SK-N-SH treated with all-trans-retinoic acid at 6 μM for 48 hours (cell line): ENCODE data around the gene CENPP.

Experiments used
- ATAC-seq: fragments of 200-7000 bp; cut with Tn5 transposase; 3 replicates; pipeline ENCODE4 v1.9.1; 2020; ENCODE audit warnings: mild to moderate bottlenecking, moderate library complexity
- ARNTL ChIP-seq: fragments of 450-650 bp; formaldehyde crosslinking; IDR thresholded peaks from 2 replicates; pipeline ENCODE4 v1.5.0; 2020; ENCODE audit warnings: low read depth, mild to moderate bottlenecking, moderate library complexity, borderline replicate concordance
- BACH2 ChIP-seq: fragments of 250-450 bp; sonication (Bioruptor Pico); IDR thresholded peaks from 2 replicates; pipeline ENCODE4 v1.9.0; 2021; ENCODE audit warnings: mild to moderate bottlenecking, borderline replicate concordance
- CSDC2 ChIP-seq: fragments of 250-450 bp; sonication (Bioruptor Pico); IDR thresholded peaks from 2 replicates; pipeline ENCODE4 v1.5.0; 2020; ENCODE audit warnings: mild to moderate bottlenecking, moderate library complexity
- CSRNP3 ChIP-seq: fragments of 250-450 bp; sonication (Bioruptor Pico); IDR thresholded peaks from 2 replicates; pipeline ENCODE4 v1.5.1; 2021; ENCODE audit warnings: mild to moderate bottlenecking, moderate library complexity
- ESRRG ChIP-seq: fragments of 250-450 bp; sonication (Bioruptor Pico); IDR thresholded peaks from 2 replicates; pipeline ENCODE4 v1.6.1; 2021; ENCODE audit warnings: mild to moderate bottlenecking
- GLIS3 ChIP-seq: fragments of 250-450 bp; sonication (Bioruptor Pico); IDR thresholded peaks from 2 replicates; pipeline ENCODE4 v1.5.0; 2020; ENCODE audit warnings: mild to moderate bottlenecking, moderate library complexity
- ISL1 ChIP-seq: fragments of 250-450 bp; sonication (Bioruptor Pico); IDR thresholded peaks from 2 replicates; pipeline ENCODE4 v2.1.2; 2022; ENCODE audit warnings: mild to moderate bottlenecking, moderate library complexity
- OSR1 ChIP-seq: fragments of 250-450 bp; sonication (Bioruptor Pico); IDR thresholded peaks from 2 replicates; pipeline ENCODE4 v1.8.0; 2022; ENCODE audit warnings: moderate library complexity, mild to moderate bottlenecking, inconsistent platforms
- PATZ1 ChIP-seq: fragments of 250-450 bp; sonication (Bioruptor Pico); IDR thresholded peaks from 2 replicates; pipeline ENCODE4 v1.8.0; 2020; ENCODE audit warnings: mild to moderate bottlenecking, moderate library complexity, borderline replicate concordance
- PPARA ChIP-seq: fragments of 250-450 bp; sonication (Bioruptor Pico); IDR thresholded peaks from 2 replicates; pipeline ENCODE4 v1.5.0; 2020; ENCODE audit warnings: mild to moderate bottlenecking, borderline replicate concordance
- RARB ChIP-seq: fragments of 250-450 bp; sonication (Bioruptor Pico); IDR thresholded peaks from 2 replicates; pipeline ENCODE4 v1.8.0; 2021; ENCODE audit warnings: mild to moderate bottlenecking, moderate library complexity
- TCF4 ChIP-seq: fragments of 250-450 bp; sonication (Bioruptor Pico); IDR thresholded peaks from 2 replicates; pipeline ENCODE4 v1.8.0; 2021; ENCODE audit warnings: mild to moderate bottlenecking, moderate library complexity, borderline replicate concordance
- TOX ChIP-seq: fragments of 250-450 bp; sonication (Bioruptor Pico); IDR thresholded peaks from 2 replicates; pipeline ENCODE4 v1.8.0; 2021; ENCODE audit warnings: mild to moderate bottlenecking, moderate library complexity, borderline replicate concordance
- TSHZ2 ChIP-seq: fragments of 250-450 bp; sonication (Bioruptor Pico); IDR thresholded peaks from 2 replicates; pipeline ENCODE4 v1.5.0; 2020; ENCODE audit warnings: mild to moderate bottlenecking, moderate library complexity
- ZC3H10 ChIP-seq: fragments of 250-450 bp; sonication (Bioruptor Pico); IDR thresholded peaks from 2 replicates; pipeline ENCODE4 v1.5.1; 2021; ENCODE audit warnings: mild to moderate bottlenecking, moderate library complexity
- ZFP30 ChIP-seq: fragments of 450-650 bp; formaldehyde crosslinking; IDR thresholded peaks from 2 replicates; pipeline ENCODE4 v1.5.0; 2022; ENCODE audit warnings: mild to moderate bottlenecking, moderate library complexity
- ZNF565 ChIP-seq: fragments of 450-650 bp; formaldehyde crosslinking; conservative IDR thresholded peaks from 2 replicates; pipeline ENCODE4 v1.5.0; 2020; ENCODE audit warnings: low read depth, mild to moderate bottlenecking, moderate library complexity
- ZNF70 ChIP-seq: fragments of 450-650 bp; formaldehyde crosslinking; IDR thresholded peaks from 2 replicates; pipeline ENCODE4 v1.5.0; 2020; ENCODE audit warnings: mild to moderate bottlenecking, moderate library complexity
- ZNF8 ChIP-seq: fragments of 450-650 bp; formaldehyde crosslinking; IDR thresholded peaks from 2 replicates; pipeline ENCODE4 v1.5.0; 2020; ENCODE audit warnings: mild to moderate bottlenecking, moderate library complexity
- TF ChIP-seq, protein P1 (sequence below): fragments of 250-450 bp; sonication (Bioruptor Pico); IDR thresholded peaks from 2 replicates; pipeline ENCODE4 v1.8.0; 2021; ENCODE audit warnings: low read depth, mild to moderate bottlenecking, moderate library complexity, borderline replicate concordance
- TF ChIP-seq, protein P2 (sequence below): fragments of 250-450 bp; sonication (Bioruptor Pico); IDR thresholded peaks from 2 replicates; pipeline ENCODE4 v1.5.1; 2020; ENCODE audit warnings: low read depth, mild to moderate bottlenecking, moderate library complexity

CENPP gene

DNA sequence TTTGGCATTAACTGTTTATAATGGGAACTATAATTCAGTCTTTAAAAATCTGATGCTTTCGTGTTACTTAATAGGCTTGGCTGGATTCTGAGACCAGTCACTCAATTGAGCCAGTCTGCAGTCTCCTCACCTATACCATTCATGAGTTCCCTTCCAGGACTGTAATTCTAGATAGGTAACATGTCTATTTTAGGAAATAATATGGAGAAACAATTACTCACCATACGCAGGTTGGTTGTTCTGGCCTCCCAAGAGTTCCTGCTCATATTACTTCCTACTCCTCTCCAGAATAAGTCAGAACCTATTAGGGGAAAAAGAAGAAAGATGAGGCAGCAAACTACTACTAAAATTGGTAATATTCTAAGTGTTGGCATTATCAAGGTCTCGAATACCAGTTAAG is 27.7 kb upstream of the CENPP start:
- no peak for ATAC-seq
- TF ChIP-seq TCF4 (CRISPR knock-in tag) (no peak), OSR1 (CRISPR knock-in tag) (no peak), ZC3H10 (CRISPR knock-in tag) (no peak), CSRNP3 (CRISPR knock-in tag) (no peak), ZNF8 (CRISPR knock-in tag) (no peak), TSHZ2 (no peak), ZNF70 (CRISPR knock-in tag) (no peak), PATZ1 (CRISPR knock-in tag) (no peak), ESRRG (CRISPR knock-in tag) (no peak), ISL1 (CRISPR knock-in tag) (no peak), TOX (CRISPR knock-in tag) (no peak), ZNF565 (no peak), PPARA (CRISPR knock-in tag) (no peak)
- TF ChIP-seq, protein P1, sequence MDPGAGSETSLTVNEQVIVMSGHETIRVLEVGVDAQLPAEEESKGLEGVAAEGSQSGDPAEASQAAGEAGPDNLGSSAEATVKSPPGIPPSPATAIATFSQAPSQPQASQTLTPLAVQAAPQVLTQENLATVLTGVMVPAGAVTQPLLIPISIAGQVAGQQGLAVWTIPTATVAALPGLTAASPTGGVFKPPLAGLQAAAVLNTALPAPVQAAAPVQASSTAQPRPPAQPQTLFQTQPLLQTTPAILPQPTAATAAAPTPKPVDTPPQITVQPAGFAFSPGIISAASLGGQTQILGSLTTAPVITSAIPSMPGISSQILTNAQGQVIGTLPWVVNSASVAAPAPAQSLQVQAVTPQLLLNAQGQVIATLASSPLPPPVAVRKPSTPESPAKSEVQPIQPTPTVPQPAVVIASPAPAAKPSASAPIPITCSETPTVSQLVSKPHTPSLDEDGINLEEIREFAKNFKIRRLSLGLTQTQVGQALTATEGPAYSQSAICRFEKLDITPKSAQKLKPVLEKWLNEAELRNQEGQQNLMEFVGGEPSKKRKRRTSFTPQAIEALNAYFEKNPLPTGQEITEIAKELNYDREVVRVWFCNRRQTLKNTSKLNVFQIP (CRISPR knock-in tag), result no peak

GRCh38 chr9:92299116-92299515 is 26.6 kb upstream of the CENPP start:
- TF ChIP-seq, protein P2, sequence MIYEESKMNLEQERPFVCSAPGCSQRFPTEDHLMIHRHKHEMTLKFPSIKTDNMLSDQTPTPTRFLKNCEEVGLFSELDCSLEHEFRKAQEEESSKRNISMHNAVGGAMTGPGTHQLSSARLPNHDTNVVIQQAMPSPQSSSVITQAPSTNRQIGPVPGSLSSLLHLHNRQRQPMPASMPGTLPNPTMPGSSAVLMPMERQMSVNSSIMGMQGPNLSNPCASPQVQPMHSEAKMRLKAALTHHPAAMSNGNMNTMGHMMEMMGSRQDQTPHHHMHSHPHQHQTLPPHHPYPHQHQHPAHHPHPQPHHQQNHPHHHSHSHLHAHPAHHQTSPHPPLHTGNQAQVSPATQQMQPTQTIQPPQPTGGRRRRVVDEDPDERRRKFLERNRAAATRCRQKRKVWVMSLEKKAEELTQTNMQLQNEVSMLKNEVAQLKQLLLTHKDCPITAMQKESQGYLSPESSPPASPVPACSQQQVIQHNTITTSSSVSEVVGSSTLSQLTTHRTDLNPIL (CRISPR knock-in tag), result no peak
- TF ChIP-seq PPARA (CRISPR knock-in tag), result no peak
- TF ChIP-seq CSDC2 (CRISPR knock-in tag), result no peak
- no peak for TF ChIP-seq ARNTL
- no peak for TF ChIP-seq RARB (CRISPR knock-in tag)
- no peak for TF ChIP-seq ZNF70 (CRISPR knock-in tag)
- TF ChIP-seq PATZ1 (CRISPR knock-in tag), result no peak
- no peak for TF ChIP-seq ZC3H10 (CRISPR knock-in tag)
- no peak for TF ChIP-seq TSHZ2
- no peak for TF ChIP-seq BACH2 (CRISPR knock-in tag)
- no peak for TF ChIP-seq ZFP30 (CRISPR knock-in tag)
- TF ChIP-seq GLIS3 (CRISPR knock-in tag), result no peak

More at GRCh38 chr9:92299116-92299515, 26.6 kb upstream of the CENPP start:
- no peak for ATAC-seq
